Transverse colon (tissue), 4 donors: ENCODE data around the gene GPM6B.

Source experiments
- CTCF ChIP-seq, 5 experiments: fragments of 200-600 bp in 3 of 5; fragments of 450-650 bp in 2 of 5; sonication (generic) in 3 of 5; IDR thresholded peaks; 1 replicate in 2 of 5; 2 replicates in 3 of 5; pipeline ENCODE4 v1.5.1; 2016 to 2017; ENCODE audit warnings: antibody characterized with exemption in 5 of 5, inconsistent platforms in 3 of 5, mild to moderate bottlenecking in 2 of 5, moderate library complexity in 1 of 5
- EP300 ChIP-seq: sonication (generic); formaldehyde crosslinking; IDR thresholded peaks from one replicate; pipeline ENCODE4 v1.6.1; 2017; ENCODE audit warnings: antibody characterized with exemption, low read depth
- POLR2A ChIP-seq: fragments of 450-650 bp; IDR thresholded peaks from one replicate; pipeline ENCODE4 v1.6.1; 2016; ENCODE audit warnings: antibody characterized with exemption, mild to moderate bottlenecking, moderate library complexity
- POLR2AphosphoS5 ChIP-seq, 3 donors: sonication (generic); formaldehyde crosslinking; IDR thresholded peaks; one replicate each; pipeline ENCODE4 v1.6.1; 2016; ENCODE audit warnings: antibody characterized with exemption in 3 of 3

GRCh38 chrX:13794417-13794816 lies 22.5 kb downstream of the GPM6B start:
- no peak for TF ChIP-seq CTCF (IDR thresholded peaks at IDR 0.05)
- no peak for TF ChIP-seq POLR2AphosphoS5 (IDR thresholded peaks at IDR 0.05)
- TF ChIP-seq POLR2A = no peak
- no peak for TF ChIP-seq EP300
